Activated CD8-positive, alpha-beta memory T cell treated with anti-CD3 and anti-CD28 coated beads for 48 hours (primary cell): ENCODE results near the gene CDYL2.

Source experiments
- DNase-seq, 3 experiments: peaks; one replicate each; pipeline ENCODE4 v3.0.0-alpha.2; 2020; ENCODE audit warnings: low read depth in 2 of 3, low spot score in 2 of 3

CDYL2 gene

DNA sequence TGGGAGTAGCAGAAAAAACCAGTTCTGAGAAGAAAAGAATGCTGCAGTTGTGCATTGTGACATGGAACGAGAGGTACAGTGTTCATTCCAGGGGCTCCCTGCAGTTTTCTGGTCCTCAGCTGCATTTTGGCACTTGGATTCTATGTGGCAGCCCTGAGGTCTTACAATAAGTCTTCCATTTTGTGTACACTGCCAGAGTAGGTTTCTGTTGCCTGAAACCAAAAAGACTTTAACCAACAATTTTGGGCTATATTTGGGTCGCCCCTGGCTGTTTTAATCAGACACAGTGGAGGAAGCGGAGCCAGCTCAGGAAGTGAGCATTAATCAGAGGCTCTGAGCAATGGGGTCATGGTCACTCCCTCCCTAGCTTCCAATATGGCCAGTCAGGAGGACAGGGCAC lies 247.9 kb downstream of the CDYL2 start:
- DNase-seq: no peak

DNA sequence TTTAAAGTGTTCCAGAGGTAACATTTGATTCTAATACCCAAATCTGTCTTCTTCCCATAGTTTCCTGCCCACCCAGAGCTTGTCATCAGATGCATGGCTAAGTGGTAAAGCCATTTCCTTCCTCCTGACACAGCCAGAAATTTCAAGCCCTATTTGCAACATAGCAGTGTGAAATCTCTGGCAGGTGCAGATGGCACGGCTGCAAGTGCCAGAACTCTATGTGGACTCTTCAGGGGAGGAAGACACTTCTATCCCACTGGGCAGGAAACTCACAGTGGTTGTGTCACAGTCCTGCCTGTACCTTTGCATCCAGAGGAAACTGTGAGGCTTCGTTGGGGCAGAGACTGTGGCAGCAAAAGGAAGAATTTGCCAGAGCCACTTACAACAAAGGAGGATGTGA lies 250.4 kb downstream of the CDYL2 start:
- no peak for DNase-seq

DNA sequence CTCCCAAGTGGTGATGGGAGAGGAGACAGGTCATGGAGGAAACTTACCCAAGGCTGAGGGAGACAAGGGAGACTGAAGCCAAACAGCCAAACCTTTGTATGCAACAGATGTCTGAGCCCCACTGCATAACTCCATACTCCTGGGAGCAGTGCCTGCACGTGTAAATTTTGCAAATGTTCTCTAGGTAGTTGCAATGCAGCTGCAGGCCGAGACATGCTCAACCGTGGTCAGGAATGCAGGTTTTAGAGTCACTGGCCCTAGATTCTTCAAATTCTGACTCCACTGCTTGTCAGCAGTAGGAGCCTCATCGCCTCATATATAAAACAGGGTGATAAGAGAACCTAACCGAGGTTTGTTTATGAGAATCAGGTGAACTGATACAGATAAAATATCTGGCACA lies 252.1 kb downstream of the CDYL2 start:
- no peak for DNase-seq
